Spleen (tissue), 11 donors: Measurements from ENCODE around the gene HPS4. TPM values are rescaled to one million over a fixed set of nuclear protein-coding genes. Genes with fewer than 3 reads are reported as not detected.
"Not testable (repeated sequence)": the region's sequence is repeated elsewhere in the genome, so short reads cannot be mapped to it uniquely, and the experiment has no call there.

ENCODE experiments used
- DNase-seq: peaks from one replicate; pipeline ENCODE4 v3.0.0-alpha.2; 2020
- H3K27ac ChIP-seq, 8 donors: fragments of 200-600 bp; sonication (generic) in 7 of 8; 1 replicate in 4 of 8; 2 replicates in 4 of 8; pipeline versions ENCODE4 v1.5.0 to v1.8.0; 2016 to 2021; ENCODE audit warnings: inconsistent platforms in 4 of 8, mild to moderate bottlenecking in 4 of 8, moderate library complexity in 1 of 8
- H3K27me3 ChIP-seq, 7 donors: fragments of 200-600 bp; sonication (generic) in 6 of 7; replicated peaks in 1 of 7; 1 replicate in 4 of 7; 2 replicates in 3 of 7; pipeline versions ENCODE4 v1.5.0 to v1.8.0; 2016 to 2021; ENCODE audit warnings: inconsistent platforms in 3 of 7, mild to moderate bottlenecking in 1 of 7
- H3K36me3 ChIP-seq, 6 donors: fragments of 200-600 bp; sonication (generic) in 5 of 6; 1 replicate in 4 of 6; 2 replicates in 2 of 6; pipeline versions ENCODE4 v1.5.0 to v1.8.0; 2016 to 2021; ENCODE audit warnings: inconsistent platforms in 2 of 6
- H3K4me1 ChIP-seq, 6 donors: fragments of 200-600 bp; sonication (generic) in 5 of 6; 1 replicate in 3 of 6; 2 replicates in 3 of 6; pipeline versions ENCODE4 v1.5.0 to v1.8.0; 2016 to 2021; ENCODE audit warnings: inconsistent platforms in 3 of 6
- H3K4me3 ChIP-seq, 8 donors: fragments of 200-600 bp; sonication (generic) in 7 of 8; 1 replicate in 4 of 8; 2 replicates in 4 of 8; pipeline versions ENCODE4 v1.5.0 to v1.8.0; 2016 to 2021; ENCODE audit warnings: inconsistent platforms in 4 of 8, mild to moderate bottlenecking in 4 of 8, moderate library complexity in 2 of 8
- H3K9me3 ChIP-seq, 8 donors: fragments of 200-600 bp; sonication (generic) in 7 of 8; 1 replicate in 4 of 8; 2 replicates in 4 of 8; pipeline versions ENCODE4 v1.5.0 to v1.8.0; 2016 to 2021; ENCODE audit warnings: inconsistent platforms in 4 of 8
- CTCF ChIP-seq, 11 experiments: fragments of 200-600 bp in 7 of 11; fragments of 450-650 bp in 4 of 11; sonication (generic) in 4 of 11; IDR thresholded peaks in 8 of 11; conservative IDR thresholded peaks in 3 of 11; 1 replicate in 7 of 11; 2 replicates in 4 of 11; pipeline versions ENCODE4 v1.4.0 to v1.8.0; 2016 to 2021; ENCODE audit warnings: antibody characterized with exemption in 11 of 11, inconsistent platforms in 4 of 11, mild to moderate bottlenecking in 1 of 11
- POLR2A ChIP-seq, 3 donors: fragments of 450-650 bp; IDR thresholded peaks; one replicate each; pipeline ENCODE4 v1.5.1; 2017; ENCODE audit warnings: antibody characterized with exemption in 3 of 3, mild to moderate bottlenecking in 1 of 3
- POLR2AphosphoS5 ChIP-seq, 3 donors: sonication (generic); formaldehyde crosslinking; IDR thresholded peaks; one replicate each; pipeline ENCODE4 v1.5.1; 2017; ENCODE audit warnings: antibody characterized with exemption in 3 of 3
- WGBS, 5 donors: extraction: QIAGEN DNeasy Blood & Tissue Kit in 3 of 5; methylation state at CpG; one replicate each; pipeline versions ENCODE4 v1.1.5 to v1.1.7; 2013 to 2018; 5-methylcytosine and 5-hydroxymethylcytosine counted together
- intact Hi-C: fragments of 100-400 bp; cut with DNase I; formaldehyde crosslinking; loops from one replicate; pipeline ENCODE4 v1.15.0; 2023; ENCODE audit warnings: low total_unique reads
- polyA plus RNA-seq, 3 donors: library from polyadenylated mRNA; stranded (reverse); fragments of 200-250 nt; gene quantifications; one replicate each; pipeline ENCODE4 v1.2.1, GENCODE V29; 2013
- total RNA-seq, 7 donors: library from RNA; depleted of rRNA in 3 of 7; stranded (reverse); fragments of >200 nt in 3 of 7; fragmentation: NEBNext Ultra II Directional in 4 of 7; extraction: Animal tissue kit (Norgen Biotek cat#: 25700) in 4 of 7; gene quantifications; one replicate each; pipeline versions ENCODE4 v1.1.0 to v1.2.1, GENCODE V29; 2016 to 2021
- donor health status: healthy with polysubstance abuse.
- donor health status: DM: no; HTN: no; CAD: no; lungs with moderate emphysema.
- donor health status: DM: no; HTN: no; CAD: no.
- donor health status: Bipolar disorder and iron deficiency.
- donor health status: healthy.
- donor health status: DM: no; HTN: no; CAD: no.
- donor health status: DM: yes; HTN: yes; CAD: no.

Gene HPS4
- total and polyA plus RNA-seq, 10 donors = 15.2 to 56.6 (median 37.5) TPM

GRCh38 chr22:26414347-26414746 is 69.2 kb downstream of the HPS4 start:
- WGBS, 5 donors = 80 to 90% (median 88%) methylated on average over 4 of the region's 4 CpGs
- H3K4me3 ChIP-seq = no peak overlapping the region
- TF ChIP-seq CTCF (IDR thresholded peaks at IDR 0.05 in 8 of 11, conservative IDR thresholded peaks at IDR 0.05 in 3 of 11) = no peak
- no peak for TF ChIP-seq POLR2A (IDR thresholded peaks at IDR 0.05)
- TF ChIP-seq POLR2AphosphoS5 (IDR thresholded peaks at IDR 0.05) = no peak
- intact Hi-C loops = no loop called here
- no peak overlapping the region for H3K27ac ChIP-seq
- H3K27me3 ChIP-seq = peaks cover 0 to 51% (median 0%) of the 10 kb centered on the region in 7 donors
- no peak for DNase-seq
- H3K9me3 ChIP-seq = no peaks in the 10 kb centered on the region
- no peaks in the 10 kb centered on the region for H3K4me1 ChIP-seq
- no peaks in the 10 kb centered on the region for H3K36me3 ChIP-seq

GRCh38 chr22:26410386-26410785 is 73.2 kb downstream of the HPS4 start:
- no peak for DNase-seq
- Histone ChIP-seq H3K9me3 (no peaks in the 10 kb centered on the region), H3K4me3 (no peak overlapping the region), H3K4me1 (peaks cover 0 to 2% (median 0%) of the 10 kb centered on the region in 6 donors), H3K27me3 (peaks cover 0 to 29% (median 0%) of the 10 kb centered on the region in 7 donors), H3K36me3 (no peaks in the 10 kb centered on the region), H3K27ac (no peak overlapping the region)
- 76 to 84% (median 79%) methylated on average over 5 of the region's 5 CpGs for WGBS, 5 donors
- intact Hi-C loops = no loop called here
- TF ChIP-seq POLR2AphosphoS5 (IDR thresholded peaks at IDR 0.05) (no peak), CTCF (IDR thresholded peaks at IDR 0.05 in 8 of 11, conservative IDR thresholded peaks at IDR 0.05 in 3 of 11) (no peak), POLR2A (IDR thresholded peaks at IDR 0.05) (no peak)

DNA sequence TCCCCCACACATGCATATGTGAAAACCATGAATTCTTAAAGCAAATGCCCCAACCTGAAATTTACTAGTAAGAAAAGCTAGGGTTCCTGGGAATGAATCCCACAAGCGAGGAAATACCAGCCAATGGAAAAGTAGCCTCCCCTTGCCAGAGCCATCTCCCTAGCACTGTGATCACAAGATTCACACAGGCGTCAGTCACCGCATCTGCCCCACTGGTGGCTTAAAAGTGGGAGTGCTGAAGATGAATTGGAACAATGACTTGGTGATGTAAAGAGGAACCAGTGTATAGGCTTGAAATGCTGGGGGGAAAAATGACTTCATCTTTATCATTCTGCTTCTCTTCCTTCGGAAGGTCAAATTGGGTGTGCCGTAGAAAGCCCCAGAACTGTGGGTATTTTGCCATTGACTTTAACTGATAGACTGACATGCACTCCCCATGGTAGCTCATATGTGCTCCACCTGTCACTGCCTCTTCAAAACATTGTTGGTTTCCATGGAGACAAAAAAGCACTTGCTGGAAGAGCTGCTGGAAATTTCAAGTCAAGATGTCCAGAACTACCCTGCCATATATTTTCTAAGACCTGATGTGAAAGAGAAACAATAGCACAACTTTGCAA is 73.8 kb downstream of the HPS4 start:
- no peak for DNase-seq
- H3K36me3 ChIP-seq = no peaks in the 10 kb centered on the region
- H3K4me1 ChIP-seq = peaks cover 0 to 8% (median 3%) of the 10 kb centered on the region in 6 donors
- intact Hi-C loops = no loop called here
- no peaks in the 10 kb centered on the region for H3K9me3 ChIP-seq
- no peak overlapping the region for H3K4me3 ChIP-seq
- H3K27ac ChIP-seq = no peak overlapping the region
- 62 to 80% (median 70%) methylated on average over 5 of the region's 5 CpGs for WGBS, 5 donors
- peaks cover 0 to 25% (median 0%) of the 10 kb centered on the region in 7 donors for H3K27me3 ChIP-seq
- TF ChIP-seq POLR2AphosphoS5 (IDR thresholded peaks at IDR 0.05) = no peak
- TF ChIP-seq POLR2A (IDR thresholded peaks at IDR 0.05) = no peak
- no peak for TF ChIP-seq CTCF (IDR thresholded peaks at IDR 0.05 in 8 of 11, conservative IDR thresholded peaks at IDR 0.05 in 3 of 11)

DNA sequence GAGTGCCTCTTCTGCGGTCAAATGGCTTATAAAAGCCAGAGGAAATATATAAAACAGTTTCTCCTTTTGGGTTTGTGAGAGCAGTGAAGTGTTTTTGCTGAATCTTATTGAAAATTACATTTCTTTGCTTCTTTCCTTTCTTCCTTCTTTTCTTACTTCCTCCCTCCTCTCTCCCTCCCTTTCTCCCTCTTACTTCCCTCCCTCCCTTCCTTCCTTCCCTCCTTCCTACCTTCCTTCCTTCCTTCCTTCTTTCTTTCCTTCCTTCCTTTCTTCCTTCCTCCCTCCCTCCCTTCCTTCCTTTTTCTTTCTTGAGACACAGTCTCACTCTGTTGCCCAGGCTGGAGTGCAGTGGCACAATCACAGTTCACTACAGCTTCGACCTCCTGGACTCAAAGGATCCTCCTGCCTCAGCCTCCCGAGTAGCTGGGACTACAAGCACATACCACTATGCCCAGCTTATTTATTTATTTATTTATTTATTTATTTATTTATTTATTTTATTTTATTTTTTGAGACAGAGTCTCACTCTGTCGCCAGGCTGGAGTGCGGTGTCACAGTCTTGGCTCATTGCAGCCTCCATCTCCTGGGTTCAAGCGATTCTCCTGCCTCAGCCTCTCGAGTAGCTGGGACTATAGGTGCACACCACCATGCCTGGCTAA is 74.9 kb downstream of the HPS4 start:
- H3K27ac ChIP-seq, DNase-seq, H3K4me3 ChIP-seq, H3K9me3 ChIP-seq, H3K36me3 ChIP-seq, intact Hi-C loops: not testable (repeated sequence)
- peaks cover 0 to 19% (median 9%) of the 10 kb centered on the region in 6 donors for H3K4me1 ChIP-seq
- 90 to 94% (median 91%) methylated on average over 7 of the region's 7 CpGs for WGBS, 5 donors
- peaks cover 0 to 26% (median 0%) of the 10 kb centered on the region in 7 donors for H3K27me3 ChIP-seq
